C4-2B (cell line): ENCODE data around the gene GPR107.

Experiments
- H3K27ac ChIP-seq: fragments of 450-650 bp; 2 replicates; pipeline ENCODE4 v1.5.1; 2017
- CTCF ChIP-seq: fragments of 450-650 bp; conservative IDR thresholded peaks from 2 replicates; pipeline ENCODE4 v1.5.1; 2017; ENCODE audit warnings: mild to moderate bottlenecking
- ZFX ChIP-seq: fragments of 450-650 bp; IDR thresholded peaks from 2 replicates; pipeline ENCODE4 v1.6.1; 2017

The GPR107 gene

GRCh38 chr9:130029223-130029973, 24.3 kb upstream of the GPR107 start:
- no peak for TF ChIP-seq CTCF
- no peak for TF ChIP-seq ZFX

GRCh38 chr9:130030651-130031127, 23.0 kb upstream of the GPR107 start:
- TF ChIP-seq ZFX (no peak), CTCF (no peak)
- no peak overlapping the region for H3K27ac ChIP-seq

More at GRCh38 chr9:130029223-130029973, 24.3 kb upstream of the GPR107 start:
- no peak overlapping the region for H3K27ac ChIP-seq

GRCh38 chr9:130034570-130034969, 19.1 kb upstream of the GPR107 start:
- no peak overlapping the region for H3K27ac ChIP-seq
- TF ChIP-seq CTCF: no peak
- no peak for TF ChIP-seq ZFX

- H3K27ac ChIP-seq: no peak overlapping the region
- TF ChIP-seq ZFX (no peak), CTCF (no peak)
These were observed 17.6 kb upstream of the GPR107 start for GRCh38 chr9:130036099-130036498.

GRCh38 chr9:130039528-130040147, 14.1 kb upstream of the GPR107 start:
- H3K27ac ChIP-seq: no peak overlapping the region
- no peak for TF ChIP-seq CTCF
- TF ChIP-seq ZFX: no peak

GRCh38 chr9:130040984-130041647, 12.6 kb upstream of the GPR107 start:
- TF ChIP-seq CTCF (no peak), ZFX (no peak)

More at GRCh38 chr9:130040984-130041647, 12.6 kb upstream of the GPR107 start:
- no peak overlapping the region for H3K27ac ChIP-seq
